ENCODE data around the gene RGS12.

DNA sequence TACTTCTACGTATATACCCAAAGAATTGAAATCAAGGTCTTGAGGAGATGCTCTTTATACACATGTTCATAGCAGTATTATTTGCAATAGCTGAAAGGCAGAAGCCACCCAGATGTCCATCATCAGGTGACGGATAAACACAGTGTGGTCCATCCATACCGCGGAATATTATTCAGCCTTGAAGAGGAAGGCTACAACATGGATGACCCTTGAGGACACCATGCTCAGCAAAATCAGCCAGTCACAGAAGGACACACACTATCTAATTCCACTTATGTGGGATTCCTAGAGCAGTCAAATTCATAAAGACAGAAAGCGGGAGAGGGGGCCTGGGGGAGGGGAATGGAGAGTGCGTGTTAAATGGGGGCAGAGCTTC is 44.5 kb downstream of the RGS12 start:
- TF ChIP-seq, protein P1, sequence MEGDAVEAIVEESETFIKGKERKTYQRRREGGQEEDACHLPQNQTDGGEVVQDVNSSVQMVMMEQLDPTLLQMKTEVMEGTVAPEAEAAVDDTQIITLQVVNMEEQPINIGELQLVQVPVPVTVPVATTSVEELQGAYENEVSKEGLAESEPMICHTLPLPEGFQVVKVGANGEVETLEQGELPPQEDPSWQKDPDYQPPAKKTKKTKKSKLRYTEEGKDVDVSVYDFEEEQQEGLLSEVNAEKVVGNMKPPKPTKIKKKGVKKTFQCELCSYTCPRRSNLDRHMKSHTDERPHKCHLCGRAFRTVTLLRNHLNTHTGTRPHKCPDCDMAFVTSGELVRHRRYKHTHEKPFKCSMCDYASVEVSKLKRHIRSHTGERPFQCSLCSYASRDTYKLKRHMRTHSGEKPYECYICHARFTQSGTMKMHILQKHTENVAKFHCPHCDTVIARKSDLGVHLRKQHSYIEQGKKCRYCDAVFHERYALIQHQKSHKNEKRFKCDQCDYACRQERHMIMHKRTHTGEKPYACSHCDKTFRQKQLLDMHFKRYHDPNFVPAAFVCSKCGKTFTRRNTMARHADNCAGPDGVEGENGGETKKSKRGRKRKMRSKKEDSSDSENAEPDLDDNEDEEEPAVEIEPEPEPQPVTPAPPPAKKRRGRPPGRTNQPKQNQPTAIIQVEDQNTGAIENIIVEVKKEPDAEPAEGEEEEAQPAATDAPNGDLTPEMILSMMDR (IDR thresholded peaks at IDR 0.05; ENCODE audit: insufficient read depth, low read length), result no peak
- no peak for TF ChIP-seq POLR2AphosphoS5 (IDR thresholded peaks at IDR 0.05; ENCODE audit: low read depth)
